A549 (cell line): ENCODE measurements around the gene SHROOM2.
"Not testable (repeated sequence)": the region's sequence is repeated elsewhere in the genome, so short reads cannot be mapped to it uniquely, and the experiment has no call there.

Experiments used
- CHD2 ChIP-seq: fragments of 150-350 bp; IDR thresholded peaks from 2 replicates; pipeline ENCODE4 v1.6.1; 2014; ENCODE audit warnings: low read length; ENCODE audit not compliant: partially characterized antibody
- EP300 ChIP-seq, 2 experiments: fragments of >200 bp; sonication (Bioruptor Twin); formaldehyde crosslinking; IDR thresholded peaks; 2 replicates in 1 of 2; 3 replicates in 1 of 2; pipeline ENCODE4 v1.6.1; 2016 to 2017
- HDAC2 ChIP-seq: fragments of 200-600 bp; sonication (generic); IDR thresholded peaks from 2 replicates; pipeline ENCODE4 v1.6.1; 2016
- JUN ChIP-seq, 2 experiments: fragments of >200 bp; sonication (Bioruptor Twin); formaldehyde crosslinking; IDR thresholded peaks; 2 replicates in 1 of 2; 3 replicates in 1 of 2; pipeline ENCODE4 v1.6.1; 2016 to 2017
- MAFK ChIP-seq: fragments of 450-650 bp; IDR thresholded peaks from 2 replicates; pipeline ENCODE4 v1.6.1; 2014; ENCODE audit not compliant: partially characterized antibody
- POLR2A ChIP-seq: IDR thresholded peaks from 2 replicates; pipeline ENCODE4 v1.6.1; 2012; ENCODE audit warnings: mild to moderate bottlenecking, low read length
- RAD21 ChIP-seq, 2 experiments: fragments of >200 bp in 1 of 2; sonication (Bioruptor Twin) in 1 of 2; formaldehyde crosslinking in 1 of 2; IDR thresholded peaks in 1 of 2; conservative IDR thresholded peaks in 1 of 2; 2 replicates in 1 of 2; 3 replicates in 1 of 2; pipeline ENCODE4 v1.6.1; 2012 to 2018; ENCODE audit warnings: inconsistent platforms in 1 of 2
- RCOR1 ChIP-seq: fragments of 150-350 bp; IDR thresholded peaks from 2 replicates; pipeline ENCODE4 v1.6.1; 2014; ENCODE audit warnings: antibody characterized with exemption, low read length, low read depth
- TF ChIP-seq, protein P1 (sequence below): fragments of 450-650 bp; IDR thresholded peaks from 2 replicates; pipeline ENCODE4 v1.6.1; 2014; ENCODE audit warnings: antibody characterized with exemption
- TF ChIP-seq, protein P2 (sequence below): IDR thresholded peaks from 2 replicates; pipeline ENCODE4 v1.6.1; 2012; ENCODE audit warnings: low read depth, borderline replicate concordance
- TF ChIP-seq, protein P3 (sequence below): fragments of >200 bp; sonication (Bioruptor Twin); formaldehyde crosslinking; IDR thresholded peaks from 3 replicates; pipeline ENCODE4 v1.5.1; 2016

DNA sequence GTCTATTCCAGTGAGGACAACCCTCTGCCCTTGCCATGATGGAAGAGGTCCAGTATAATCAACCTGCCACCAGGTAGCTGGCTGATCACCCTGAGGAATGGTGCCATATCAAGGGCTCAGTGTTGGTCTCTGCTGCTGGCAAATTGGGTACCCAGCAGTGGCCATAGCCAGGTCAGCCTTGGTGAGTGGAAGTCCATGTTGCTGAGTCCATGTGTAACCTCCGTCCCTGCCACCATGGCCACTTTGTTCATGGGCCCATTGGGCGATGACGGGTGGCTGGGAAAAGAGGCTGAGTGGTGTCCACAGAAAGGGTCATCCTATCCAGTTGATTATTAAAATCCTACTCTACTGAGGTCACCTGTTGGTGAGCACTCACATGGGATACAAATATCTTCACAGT lies 24.9 kb downstream of the SHROOM2 start:
- TF ChIP-seq POLR2A; RCOR1; RAD21 (conservative IDR thresholded peaks at IDR 0.05 in 1 of 2, IDR thresholded peaks at IDR 0.05 in 1 of 2); HDAC2; MAFK; EP300 (IDR thresholded peaks at IDR 0.05); CHD2; JUN (IDR thresholded peaks at IDR 0.05): not testable (repeated sequence)
- TF ChIP-seq, protein P1, sequence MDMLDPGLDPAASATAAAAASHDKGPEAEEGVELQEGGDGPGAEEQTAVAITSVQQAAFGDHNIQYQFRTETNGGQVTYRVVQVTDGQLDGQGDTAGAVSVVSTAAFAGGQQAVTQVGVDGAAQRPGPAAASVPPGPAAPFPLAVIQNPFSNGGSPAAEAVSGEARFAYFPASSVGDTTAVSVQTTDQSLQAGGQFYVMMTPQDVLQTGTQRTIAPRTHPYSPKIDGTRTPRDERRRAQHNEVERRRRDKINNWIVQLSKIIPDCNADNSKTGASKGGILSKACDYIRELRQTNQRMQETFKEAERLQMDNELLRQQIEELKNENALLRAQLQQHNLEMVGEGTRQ: not testable (repeated sequence)
- TF ChIP-seq, protein P2, sequence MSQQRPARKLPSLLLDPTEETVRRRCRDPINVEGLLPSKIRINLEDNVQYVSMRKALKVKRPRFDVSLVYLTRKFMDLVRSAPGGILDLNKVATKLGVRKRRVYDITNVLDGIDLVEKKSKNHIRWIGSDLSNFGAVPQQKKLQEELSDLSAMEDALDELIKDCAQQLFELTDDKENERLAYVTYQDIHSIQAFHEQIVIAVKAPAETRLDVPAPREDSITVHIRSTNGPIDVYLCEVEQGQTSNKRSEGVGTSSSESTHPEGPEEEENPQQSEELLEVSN: not testable (repeated sequence)
- TF ChIP-seq, protein P3, sequence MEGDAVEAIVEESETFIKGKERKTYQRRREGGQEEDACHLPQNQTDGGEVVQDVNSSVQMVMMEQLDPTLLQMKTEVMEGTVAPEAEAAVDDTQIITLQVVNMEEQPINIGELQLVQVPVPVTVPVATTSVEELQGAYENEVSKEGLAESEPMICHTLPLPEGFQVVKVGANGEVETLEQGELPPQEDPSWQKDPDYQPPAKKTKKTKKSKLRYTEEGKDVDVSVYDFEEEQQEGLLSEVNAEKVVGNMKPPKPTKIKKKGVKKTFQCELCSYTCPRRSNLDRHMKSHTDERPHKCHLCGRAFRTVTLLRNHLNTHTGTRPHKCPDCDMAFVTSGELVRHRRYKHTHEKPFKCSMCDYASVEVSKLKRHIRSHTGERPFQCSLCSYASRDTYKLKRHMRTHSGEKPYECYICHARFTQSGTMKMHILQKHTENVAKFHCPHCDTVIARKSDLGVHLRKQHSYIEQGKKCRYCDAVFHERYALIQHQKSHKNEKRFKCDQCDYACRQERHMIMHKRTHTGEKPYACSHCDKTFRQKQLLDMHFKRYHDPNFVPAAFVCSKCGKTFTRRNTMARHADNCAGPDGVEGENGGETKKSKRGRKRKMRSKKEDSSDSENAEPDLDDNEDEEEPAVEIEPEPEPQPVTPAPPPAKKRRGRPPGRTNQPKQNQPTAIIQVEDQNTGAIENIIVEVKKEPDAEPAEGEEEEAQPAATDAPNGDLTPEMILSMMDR: not testable (repeated sequence)
